HG02678 (cell line): ENCODE measurements around the gene MRPL41.
A peak's percentile ranks its signal among the peaks of the same experiment; 100 is the strongest.
"Not testable (repeated sequence)": the region's sequence is repeated elsewhere in the genome, so short reads cannot be mapped to it uniquely, and the experiment has no call there.

Experiments
- ATAC-seq: cut with Tn5 transposase; IDR thresholded peaks from one replicate; pipeline ENCODE4 v1.9.1; 2021; ENCODE audit warnings: mild to moderate bottlenecking, moderate library complexity; ENCODE audit not compliant: unreplicated experiment

The MRPL41 gene

DNA sequence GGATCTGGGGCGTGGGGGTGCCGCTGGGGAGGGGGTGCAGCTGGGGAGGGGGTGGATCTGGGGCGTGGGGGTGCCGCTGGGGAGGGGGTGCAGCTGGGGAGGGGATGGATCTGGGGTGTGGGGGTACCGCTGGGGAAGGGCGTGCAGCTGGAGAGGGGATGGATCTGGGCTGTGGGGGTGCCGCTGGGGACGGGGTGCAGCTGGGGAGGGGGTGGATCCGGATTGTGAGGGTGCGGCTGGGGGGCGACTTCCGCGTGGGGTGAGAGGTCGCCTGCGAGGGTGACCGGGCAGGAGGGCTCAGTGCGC lies 768 bp upstream of the MRPL41 start:
- not testable (repeated sequence) for ATAC-seq

DNA sequence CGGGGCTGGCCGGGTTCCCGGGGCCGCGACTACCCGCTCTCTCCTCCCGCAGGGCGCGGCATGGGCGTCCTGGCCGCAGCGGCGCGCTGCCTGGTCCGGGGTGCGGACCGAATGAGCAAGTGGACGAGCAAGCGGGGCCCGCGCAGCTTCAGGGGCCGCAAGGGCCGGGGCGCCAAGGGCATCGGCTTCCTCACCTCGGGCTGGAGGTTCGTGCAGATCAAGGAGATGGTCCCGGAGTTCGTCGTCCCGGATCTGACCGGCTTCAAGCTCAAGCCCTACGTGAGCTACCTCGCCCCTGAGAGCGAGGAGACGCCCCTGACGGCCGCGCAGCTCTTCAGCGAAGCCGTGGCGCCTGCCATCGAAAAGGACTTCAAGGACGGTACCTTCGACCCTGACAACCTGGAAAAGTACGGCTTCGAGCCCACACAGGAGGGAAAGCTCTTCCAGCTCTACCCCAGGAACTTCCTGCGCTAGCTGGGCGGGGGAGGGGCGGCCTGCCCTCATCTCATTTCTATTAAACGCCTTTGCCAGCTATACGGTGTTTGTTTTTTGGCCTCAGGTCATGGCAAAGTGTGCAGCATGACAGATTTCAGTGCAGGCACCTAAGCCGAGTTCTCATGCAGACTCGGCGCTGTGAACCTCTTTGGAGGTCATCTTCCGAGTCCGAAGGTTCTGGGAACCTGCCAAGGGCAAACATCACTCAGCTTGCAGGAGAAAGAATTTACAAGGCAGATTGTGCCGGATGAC lies 516 bp downstream of the MRPL41 start:
- ATAC-seq, result peak; percentile 7

DNA sequence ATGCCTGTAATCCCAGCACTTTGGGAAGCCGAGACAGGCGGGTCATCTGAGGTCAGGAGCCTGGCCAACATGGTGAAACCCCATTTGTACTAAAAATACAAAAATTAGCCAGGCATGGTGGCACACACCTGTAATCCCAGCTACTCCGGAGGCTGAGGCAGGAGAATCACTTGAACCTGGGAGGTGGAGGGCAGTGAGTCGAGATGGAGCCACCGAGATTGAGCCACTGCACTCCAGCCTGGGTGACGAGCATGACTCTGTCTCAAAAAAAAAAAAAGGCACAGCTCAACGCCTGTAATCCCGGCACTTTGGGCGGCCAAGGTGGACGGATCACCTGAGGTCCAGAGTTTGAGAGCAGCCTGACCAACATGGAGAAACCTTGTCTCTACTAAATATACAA lies 2.0 kb downstream of the MRPL41 start:
- not testable (repeated sequence) for ATAC-seq

DNA sequence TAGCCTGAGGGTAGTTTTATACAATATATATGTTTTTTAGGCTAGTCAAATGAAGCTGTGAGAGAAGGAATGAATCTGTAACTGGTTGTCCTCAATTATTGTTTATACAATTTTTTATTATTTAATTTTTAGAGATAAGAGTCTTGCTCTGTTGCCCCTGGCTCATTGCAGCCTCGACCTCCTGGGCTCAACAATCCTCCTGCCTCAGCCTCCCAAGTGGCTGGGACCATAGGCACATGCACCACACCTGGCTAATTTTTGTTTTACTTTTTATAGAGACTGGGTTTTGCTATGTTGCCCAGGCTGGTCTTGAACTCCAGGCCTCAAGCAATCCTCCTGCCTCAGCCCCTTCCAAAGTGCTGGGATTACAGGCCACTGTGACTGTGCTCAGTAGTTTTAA lies 2.7 kb downstream of the MRPL41 start:
- ATAC-seq, result no peak

DNA sequence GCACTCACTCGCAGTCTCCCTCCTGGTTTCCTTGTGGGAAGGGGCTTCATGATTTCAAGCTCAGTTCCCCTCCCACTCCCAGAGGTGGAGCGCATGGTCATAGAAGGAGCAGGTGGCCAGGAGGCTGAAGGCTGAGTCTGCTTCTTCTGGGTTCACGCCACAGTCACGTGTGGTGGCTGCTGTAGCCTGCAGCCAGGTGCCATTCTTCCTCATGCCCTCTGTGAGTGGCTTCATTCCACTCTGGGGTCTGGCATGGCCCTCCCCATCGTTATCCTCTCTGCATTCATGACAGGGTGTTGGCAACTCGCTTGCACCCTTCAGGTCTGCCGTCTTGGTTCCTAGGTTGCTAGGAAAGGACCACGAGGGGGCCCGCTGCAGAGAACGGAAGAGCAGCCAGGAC lies 3.5 kb downstream of the MRPL41 start:
- ATAC-seq, result no peak

DNA sequence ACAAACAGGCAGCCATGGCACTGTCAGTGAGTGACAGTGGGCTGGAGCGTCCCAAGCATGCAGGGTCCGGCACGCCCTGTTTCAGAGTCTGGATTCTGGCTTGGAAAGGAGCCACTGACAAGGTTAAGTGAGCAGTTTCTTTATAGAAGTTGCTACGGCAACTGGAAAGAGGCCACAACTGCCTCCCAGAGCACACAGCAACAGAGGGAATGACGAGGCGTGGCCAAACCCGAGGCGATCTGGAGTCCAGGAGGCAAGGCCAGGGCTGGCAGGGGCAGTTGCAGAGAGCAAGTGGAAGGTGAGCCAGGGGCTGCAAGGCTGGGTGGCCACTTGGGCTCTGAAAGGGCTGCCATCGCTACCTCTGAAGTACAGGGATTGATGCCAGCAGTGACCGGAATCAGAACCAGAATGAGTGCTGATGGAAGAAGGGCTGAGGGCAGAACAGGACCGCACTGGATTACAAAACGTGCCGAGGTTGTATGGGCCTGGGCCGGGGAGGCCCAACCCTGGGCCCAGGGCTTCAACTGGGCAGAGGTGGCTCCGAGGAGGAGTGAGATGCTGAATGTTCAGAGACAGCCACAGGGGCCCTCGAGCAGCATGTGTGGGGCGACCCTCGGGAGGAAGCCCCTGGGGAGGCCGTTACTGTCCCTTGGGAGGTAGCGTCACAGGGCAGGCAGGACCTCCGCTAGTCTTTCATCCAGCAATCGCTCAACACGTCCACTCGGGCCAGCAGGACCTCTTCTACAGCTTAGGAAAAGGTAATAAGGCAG lies 4.6 kb downstream of the MRPL41 start:
- ATAC-seq, result no peak

DNA sequence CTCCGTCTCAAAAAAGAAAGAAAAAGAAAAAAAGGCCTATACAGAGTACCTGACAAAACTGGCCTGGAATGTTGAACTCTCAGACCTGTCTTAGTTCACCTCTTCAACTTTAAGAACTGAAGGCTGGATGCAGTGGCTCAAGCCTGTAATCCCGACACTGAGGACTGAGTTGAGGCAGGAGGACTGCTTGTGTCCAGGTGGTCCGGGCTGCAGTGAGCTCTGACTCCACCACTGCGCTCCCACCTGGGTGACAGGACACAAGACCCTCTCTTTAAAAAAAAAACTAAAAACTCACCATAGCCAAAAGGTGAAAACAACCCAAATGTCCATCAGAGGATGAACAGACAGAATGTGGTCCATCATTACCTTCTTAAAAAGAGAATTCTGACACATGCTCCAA lies 6.4 kb downstream of the MRPL41 start:
- ATAC-seq, result no peak

DNA sequence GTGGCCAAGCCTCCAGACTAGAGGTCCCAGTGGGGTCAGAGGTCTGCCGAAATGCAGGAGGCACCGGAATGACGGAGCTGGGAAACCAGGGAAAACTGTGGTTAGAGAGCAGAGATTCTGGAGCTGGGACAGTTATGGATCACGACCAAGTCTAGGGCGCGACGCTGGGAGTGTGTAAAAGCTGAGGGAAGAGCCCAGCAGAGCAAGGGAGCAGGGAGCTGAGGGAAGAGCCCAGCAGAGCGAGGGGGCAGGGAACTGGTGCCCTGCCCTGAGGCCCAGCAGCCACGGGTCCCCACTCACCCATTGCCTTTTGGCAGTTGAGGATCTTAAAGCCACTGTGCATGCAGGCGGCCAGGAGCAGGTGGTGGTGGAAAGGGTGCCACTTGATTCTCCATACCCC lies 12.5 kb downstream of the MRPL41 start:
- ATAC-seq, result no peak

DNA sequence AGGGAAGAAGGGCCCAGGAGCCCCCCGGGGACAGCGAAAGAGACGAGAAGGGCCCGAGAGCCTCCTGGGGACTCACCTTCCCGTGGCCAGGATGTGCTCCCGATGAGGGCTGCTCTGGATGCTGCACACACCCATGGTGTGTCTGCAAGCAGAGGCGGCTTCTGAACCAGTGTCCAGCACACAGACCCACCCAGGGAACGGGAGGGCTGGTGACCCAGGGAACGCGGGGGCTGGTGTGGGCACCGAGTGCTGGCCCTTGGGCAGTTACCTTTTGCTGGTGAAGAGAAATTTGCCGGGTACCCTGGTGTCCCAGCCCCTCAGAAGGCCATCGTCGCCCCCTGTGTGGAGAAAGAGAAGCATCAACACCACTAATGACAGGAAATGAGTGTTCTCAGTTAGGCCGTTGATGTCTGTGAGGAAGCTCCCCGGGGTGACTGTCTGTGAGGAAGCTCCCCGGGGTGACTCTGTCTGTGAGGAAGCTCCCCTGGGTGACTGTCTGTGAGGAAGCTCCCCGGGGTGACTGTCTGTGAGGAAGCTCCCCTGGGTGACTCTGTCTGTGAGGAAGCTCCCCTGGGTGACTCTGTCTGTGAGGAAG lies 13.2 kb downstream of the MRPL41 start:
- ATAC-seq, result no peak

DNA sequence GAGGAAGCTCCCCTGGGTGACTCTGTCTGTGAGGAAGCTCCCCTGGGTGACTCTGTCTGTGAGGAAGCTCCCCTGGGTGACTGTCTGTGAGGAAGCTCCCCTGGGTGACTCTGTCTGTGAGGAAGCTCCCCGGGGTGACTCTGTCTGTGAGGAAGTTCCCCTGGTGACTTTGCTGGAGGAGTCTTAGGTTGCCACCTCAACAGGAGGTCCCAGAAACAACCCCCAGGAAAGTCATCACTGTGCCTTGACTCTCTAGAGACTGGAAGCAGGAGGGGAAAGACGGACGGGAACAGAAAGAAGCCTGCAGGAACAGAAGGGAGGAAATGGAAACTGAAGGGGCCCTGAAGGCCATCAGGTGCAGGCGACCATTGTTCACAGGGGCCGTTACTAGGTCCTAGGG lies 16.8 kb downstream of the MRPL41 start:
- not testable (repeated sequence) for ATAC-seq

DNA sequence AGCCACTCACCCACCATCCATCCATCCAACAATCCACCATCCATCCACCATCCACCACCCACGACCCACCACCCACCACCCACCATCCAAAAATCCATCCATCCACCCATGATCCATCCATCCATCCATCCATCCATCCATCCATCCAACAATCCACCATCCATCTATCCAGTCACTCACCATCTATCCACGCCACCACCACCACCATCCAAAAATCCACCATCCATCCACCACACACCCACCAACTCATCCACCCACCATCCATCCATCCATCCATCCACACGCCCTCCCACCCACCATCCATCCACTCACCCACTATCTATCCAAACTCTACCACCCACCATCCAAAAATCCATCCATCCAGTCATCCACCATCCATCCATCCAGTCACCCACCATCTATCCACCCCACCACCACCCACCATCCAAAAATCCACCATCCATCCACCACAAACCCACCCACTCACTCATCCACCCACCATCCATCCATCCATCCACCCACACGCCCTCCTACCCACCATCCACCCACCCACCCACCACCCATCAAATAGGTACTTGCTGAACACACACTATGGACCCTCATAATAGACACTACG lies 18.0 kb downstream of the MRPL41 start:
- ATAC-seq, result no peak

DNA sequence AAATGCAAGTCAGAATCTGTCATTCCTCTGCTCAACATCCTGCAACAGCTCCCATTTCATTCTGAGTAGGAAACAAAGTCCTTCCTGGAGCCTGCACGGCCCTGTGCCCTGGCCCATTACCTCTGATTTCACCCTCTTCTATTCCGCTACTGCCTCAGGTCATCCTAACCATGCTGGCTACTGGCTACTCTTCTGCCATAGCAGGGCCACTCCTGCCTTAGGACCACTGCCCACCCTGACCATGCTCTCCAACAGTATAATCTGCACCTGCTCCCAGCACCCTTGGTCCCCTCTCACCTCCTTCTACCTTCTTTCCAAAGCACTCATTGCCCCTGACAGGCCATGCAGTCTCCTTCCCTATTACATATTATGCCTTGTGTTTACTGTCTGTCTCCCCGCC lies 18.9 kb downstream of the MRPL41 start:
- no peak for ATAC-seq

DNA sequence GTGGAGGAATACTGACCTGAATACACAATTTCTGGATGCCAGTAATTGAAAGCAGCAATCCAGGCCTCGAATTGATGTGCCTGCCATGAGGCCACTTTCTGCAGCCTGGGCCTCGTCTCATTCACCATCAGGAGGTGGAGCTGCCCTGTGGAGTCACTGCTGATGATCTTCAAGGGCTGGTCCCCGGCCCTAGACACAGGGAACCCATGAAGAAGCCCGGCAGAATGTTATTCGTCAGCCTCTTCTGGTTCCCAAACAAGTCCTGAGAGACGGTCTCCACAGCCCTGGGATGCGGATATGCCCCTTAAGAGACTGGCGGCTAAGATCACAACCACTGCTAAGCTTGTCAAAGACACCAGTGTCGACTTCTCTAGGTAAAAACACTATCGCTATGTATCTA lies 22.5 kb downstream of the MRPL41 start:
- no peak for ATAC-seq

DNA sequence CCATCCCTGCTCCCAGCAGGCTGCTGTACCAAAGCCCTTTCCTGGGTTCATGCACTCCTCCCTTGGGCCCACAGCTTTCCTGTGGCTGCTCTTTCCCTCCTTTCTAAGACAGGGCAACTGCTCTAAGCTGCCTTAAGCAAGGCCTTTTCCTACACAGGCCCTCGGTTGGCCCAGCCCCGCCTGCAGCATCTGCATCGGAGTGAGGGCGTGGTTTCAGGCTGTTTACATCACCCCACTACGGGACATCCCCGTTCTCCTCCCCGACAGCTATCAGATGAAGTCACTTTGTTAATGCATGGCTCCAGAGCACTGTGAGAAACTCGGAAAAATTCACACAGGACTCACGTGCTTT lies 23.7 kb downstream of the MRPL41 start:
- no peak for ATAC-seq

DNA sequence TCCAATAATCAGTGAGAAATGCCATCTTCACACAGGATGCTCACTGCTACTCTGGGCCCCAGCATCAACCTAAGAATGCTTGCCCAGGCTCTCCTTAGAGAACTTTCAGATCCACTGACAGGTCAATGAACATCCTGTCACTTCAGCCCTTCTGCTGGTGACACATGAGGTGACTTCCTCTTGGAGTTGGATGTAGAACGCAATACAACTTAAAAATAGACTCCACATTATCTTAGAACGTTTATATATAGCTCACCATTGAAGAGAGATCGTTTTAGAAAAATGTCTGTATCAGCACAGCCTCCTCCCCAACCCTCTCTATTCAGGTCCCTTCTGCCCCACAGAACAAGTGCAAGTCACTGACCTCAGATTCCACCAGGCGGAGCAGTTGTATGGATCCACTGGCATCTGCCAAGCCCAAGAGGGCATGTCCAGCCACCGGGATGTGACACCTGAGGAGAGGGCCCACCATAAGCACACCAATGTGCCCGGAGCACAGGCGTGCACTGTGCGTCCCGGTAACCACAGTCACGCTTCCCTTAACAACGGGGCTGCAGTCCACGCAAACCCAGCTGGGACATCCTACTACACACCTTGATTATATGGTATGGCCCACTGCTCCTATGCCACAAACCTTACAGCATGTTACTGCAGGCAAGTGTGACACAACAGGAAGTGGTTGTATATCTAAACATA lies 24.2 kb downstream of the MRPL41 start:
- no peak for ATAC-seq

DNA sequence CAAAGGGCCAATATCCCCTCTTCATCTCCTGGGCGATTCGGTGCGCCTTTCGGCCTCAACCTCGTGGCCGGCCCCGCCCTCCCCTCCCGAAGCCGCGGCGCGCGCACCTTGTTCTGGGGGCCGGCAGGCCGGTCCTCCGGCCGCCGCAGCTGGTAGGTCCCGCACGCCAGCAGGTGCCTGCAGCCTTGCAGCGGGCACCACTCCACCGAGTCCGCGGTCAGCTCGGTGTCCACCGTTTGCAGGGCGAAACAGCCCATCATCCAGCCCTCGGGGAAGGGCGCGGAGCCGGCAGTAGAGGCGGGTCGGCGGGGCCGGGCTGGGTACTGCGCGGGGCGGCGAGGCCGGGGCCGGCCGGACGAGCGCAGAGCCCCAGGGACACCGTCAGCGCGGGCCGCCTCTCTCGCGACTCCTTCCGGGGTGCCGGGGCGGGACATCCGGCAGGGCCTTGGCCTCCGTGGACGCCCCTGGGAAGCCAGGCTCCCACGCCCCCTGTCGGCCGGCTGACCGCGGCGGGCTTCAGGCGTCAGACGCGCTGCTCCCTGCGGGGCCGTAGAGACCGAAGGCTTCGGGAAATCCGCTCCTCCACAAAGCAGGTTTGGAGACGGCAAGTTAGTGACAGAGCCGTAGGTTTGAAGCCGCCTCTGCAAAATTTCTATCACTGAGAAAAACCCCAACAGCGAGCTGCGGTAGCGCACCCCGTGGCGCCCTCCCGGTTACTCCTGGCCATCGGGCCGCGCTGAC lies 27.0 kb downstream of the MRPL41 start, which contains the start of gene DPH7:
TSS of gene DPH7 (minus strand) at position 408 of the 741 bp plus-strand sequence. CDS start at position 260, 148 bp downstream.
- ATAC-seq, result peak; percentile 91

DNA sequence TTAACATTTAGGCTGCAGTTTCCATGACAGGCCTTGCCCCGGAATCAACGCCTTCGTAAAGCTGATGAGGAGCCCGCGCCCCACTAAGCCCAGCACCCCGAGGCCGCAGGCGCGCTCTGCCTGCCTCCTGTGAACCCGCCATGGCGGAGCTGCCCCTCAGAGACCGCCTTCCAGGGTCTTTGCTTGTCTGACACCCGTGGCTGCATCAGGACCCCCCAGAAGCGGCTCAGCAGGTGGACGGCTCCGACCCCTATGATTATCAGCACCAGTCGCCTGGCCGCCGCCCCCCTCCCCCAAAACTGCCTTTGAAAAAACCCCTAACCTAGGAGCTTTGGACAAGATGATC lies 27.6 kb downstream of the MRPL41 start:
- no peak for ATAC-seq

DNA sequence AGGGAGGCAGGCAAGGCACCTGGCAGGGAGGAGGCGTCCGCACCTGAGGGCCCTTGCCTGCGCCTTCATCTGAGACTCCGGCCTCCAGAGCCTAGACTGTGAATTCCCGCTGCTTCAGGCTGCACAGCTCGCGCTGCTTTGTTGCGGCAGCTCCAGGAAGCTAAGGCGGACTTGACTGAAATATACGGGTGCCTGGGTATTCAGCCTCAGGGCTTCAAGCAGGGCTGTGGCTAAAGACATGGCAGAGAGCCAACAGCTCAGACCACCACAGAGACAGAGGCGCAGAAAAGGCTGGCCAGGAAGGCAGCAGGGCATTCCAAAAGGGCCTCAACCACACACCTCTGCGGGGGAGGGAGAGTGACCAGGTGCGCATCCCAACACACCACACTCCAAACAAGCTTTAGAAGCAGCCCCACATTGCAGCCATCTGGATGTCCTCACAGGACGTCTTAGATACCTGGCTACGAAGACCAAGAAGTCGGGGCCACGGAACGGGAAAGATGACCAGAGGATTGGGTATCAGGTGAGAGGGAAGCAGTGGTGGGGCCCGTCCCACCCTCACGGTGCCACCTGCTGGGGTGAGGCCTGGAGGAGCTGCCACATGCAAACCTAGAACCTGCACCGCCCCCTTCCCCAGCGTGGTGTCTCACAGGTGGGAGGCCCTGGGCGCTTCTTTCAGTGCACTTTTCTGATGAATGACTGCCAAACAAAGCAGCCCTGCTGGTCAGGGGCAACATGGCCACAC lies 28.7 kb downstream of the MRPL41 start:
- ATAC-seq, result no peak

DNA sequence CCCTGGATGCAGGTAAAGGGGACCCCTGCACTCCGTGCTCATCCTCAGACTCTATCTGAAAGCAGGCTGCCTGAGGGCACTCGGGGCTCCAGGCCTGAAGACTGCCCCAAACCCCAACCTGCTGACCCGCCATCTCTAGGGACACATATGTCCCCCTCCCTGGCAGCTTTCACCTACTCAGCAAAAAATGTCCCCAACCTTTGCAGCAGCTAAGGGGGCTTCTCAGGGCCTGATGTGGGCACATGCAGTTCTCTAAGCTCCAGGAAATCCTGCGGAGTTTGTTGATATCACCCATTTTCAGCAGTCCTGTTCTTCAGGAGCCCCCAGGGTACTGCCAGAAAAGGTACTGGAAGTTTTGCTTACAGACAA lies 29.3 kb downstream of the MRPL41 start:
- ATAC-seq, result no peak
